Caco-2 (cell line): ENCODE results near the gene ARHGAP44. TPM values are rescaled to one million over a fixed set of nuclear protein-coding genes. Genes with fewer than 3 reads are reported as not detected.
"Not testable (repeated sequence)": the region's sequence is repeated elsewhere in the genome, so short reads cannot be mapped to it uniquely, and the experiment has no call there.

Experiments used
- BruUV-seq: library from RNA; stranded (reverse); fragments of 400-500 nt; replicated peaks from 2 replicates; lab custom pipeline; 2021; lab: Mats Ljungman, UMichigan
- CTCF ChIA-PET: fragments of 300-600 bp; sonication (Branson Sonifier 250); formaldehyde crosslinking; loops from one replicate; lab custom pipeline; 2022; ENCODE audit warnings: antibody characterized with exemption; lab: Charles Lee
- POLR2A ChIA-PET: fragments of 300-600 bp; sonication (Branson Sonifier 250); formaldehyde crosslinking; loops from one replicate; lab custom pipeline; 2022; ENCODE audit warnings: antibody characterized with exemption; lab: Charles Lee
- DNase-seq, 2 experiments: peaks; one replicate each; pipeline versions ENCODE4 v3.0.0 to v3.0.0-alpha.2; 2020 to 2022
- H3K27me3 ChIP-seq: replicated peaks from 2 replicates; pipeline ENCODE4 v1.6.0; 2011; ENCODE audit warnings: low read length; ENCODE audit not compliant: control insufficient read depth, insufficient read depth
- H3K36me3 ChIP-seq: 2 replicates; pipeline ENCODE4 v1.5.1; 2011; ENCODE audit warnings: low read length; ENCODE audit not compliant: control insufficient read depth, insufficient read depth
- H3K4me1 ChIP-seq: fragments of 250-450 bp; sonication (Bioruptor Pico); 2 replicates; pipeline ENCODE4 v1.5.1; 2020; ENCODE audit warnings: mild to moderate bottlenecking
- H3K4me3 ChIP-seq: 2 replicates; pipeline ENCODE4 v1.5.1; 2011; ENCODE audit warnings: low read depth, mild to moderate bottlenecking, control low read depth, low read length
- H3K9me3 ChIP-seq: fragments of 250-450 bp; sonication (Bioruptor Pico); 2 replicates; pipeline ENCODE4 v1.5.1; 2020; ENCODE audit warnings: mild to moderate bottlenecking, moderate library complexity
- H3K27ac Mint-ChIP-seq: one replicate; pipeline ENCODE4 v1.8.0; 2022; ENCODE audit warnings: mixed read lengths; ENCODE audit not compliant: unreplicated experiment
- H3K27me3 Mint-ChIP-seq: one replicate; pipeline ENCODE4 v1.8.0; 2022; ENCODE audit warnings: mixed read lengths; ENCODE audit not compliant: insufficient read depth, unreplicated experiment
- H3K36me3 Mint-ChIP-seq: one replicate; pipeline ENCODE4 v1.8.0; 2022; ENCODE audit warnings: mild to moderate bottlenecking, mixed read lengths; ENCODE audit not compliant: insufficient read depth, unreplicated experiment
- H3K4me1 Mint-ChIP-seq: one replicate; pipeline ENCODE4 v1.8.0; 2022; ENCODE audit warnings: low read depth, mixed read lengths; ENCODE audit not compliant: unreplicated experiment
- H3K4me3 Mint-ChIP-seq: one replicate; pipeline ENCODE4 v1.8.0; 2022; ENCODE audit warnings: mild to moderate bottlenecking, moderate library complexity, mixed read lengths; ENCODE audit not compliant: unreplicated experiment
- H3K9me3 Mint-ChIP-seq: one replicate; pipeline ENCODE4 v1.8.0; 2022; ENCODE audit warnings: mixed read lengths; ENCODE audit not compliant: unreplicated experiment
- intact Hi-C: fragments of 100-400 bp; cut with micrococcal nuclease; formaldehyde crosslinking; loops from one replicate; pipeline ENCODE4 v1.10.0; 2022; ENCODE audit not compliant: unreplicated experiment
- total RNA-seq: library from RNA; stranded (reverse); gene quantifications from 2 replicates; pipeline ENCODE4 v1.2.3, GENCODE V29; 2022
- TF ChIP-seq, protein P1 (sequence below), 2 experiments: fragments of 200-600 bp in 1 of 2; IDR thresholded peaks; 1 replicate in 1 of 2; 2 replicates in 1 of 2; pipeline versions ENCODE4 v1.5.1 to v1.8.0; 2011 to 2022; ENCODE audit warnings: antibody characterized with exemption in 1 of 2, control low read depth in 1 of 2, inconsistent platforms in 1 of 2, low read depth in 1 of 2, low read length in 1 of 2, mild to moderate bottlenecking in 1 of 2, moderate library complexity in 1 of 2; ENCODE audit not compliant: insufficient read depth in 1 of 2, severe bottlenecking in 1 of 2, unreplicated experiment in 1 of 2

Gene ARHGAP44
- total RNA-seq, 1 experiment from 2014 or later = 4.5 TPM

DNA sequence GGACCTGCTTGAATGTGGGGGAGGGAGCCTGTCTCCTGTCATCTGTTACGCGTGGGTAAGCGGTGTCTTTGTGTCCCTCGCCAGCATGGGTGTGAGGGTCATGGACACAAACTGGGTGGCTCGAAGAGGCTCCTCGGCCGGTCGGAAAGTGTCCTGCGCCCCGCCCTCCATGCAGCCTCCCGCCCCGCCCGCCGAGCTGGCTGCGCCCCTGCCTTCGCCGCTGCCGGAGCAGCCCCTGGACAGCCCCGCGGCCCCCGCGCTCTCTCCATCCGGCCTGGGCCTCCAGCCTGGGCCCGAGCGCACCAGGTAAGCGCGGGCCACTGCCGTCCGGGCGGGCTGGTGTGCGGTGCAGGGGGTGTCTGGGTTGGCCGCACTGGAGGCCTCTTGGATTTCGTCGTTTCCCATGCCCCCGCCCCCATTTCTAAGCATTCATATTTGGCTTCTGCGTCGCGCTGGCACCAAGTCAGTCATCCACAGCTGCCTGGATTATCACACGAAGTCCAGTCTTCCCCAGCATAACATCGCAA lies 184.8 kb downstream of the ARHGAP44 start:
- intact Hi-C loops = no loop called here
- no peak for DNase-seq
- Mint-ChIP-seq H3K4me3 (no peak overlapping the region), H3K9me3 (no peaks in the 10 kb centered on the region), H3K4me1 (no peaks in the 10 kb centered on the region), H3K27ac (no peak overlapping the region), H3K27me3 (no peaks in the 10 kb centered on the region), H3K36me3 (no peaks in the 10 kb centered on the region)
- Histone ChIP-seq H3K4me3 (no peak overlapping the region), H3K9me3 (no peaks in the 10 kb centered on the region), H3K36me3 (no peaks in the 10 kb centered on the region), H3K27me3 (no peaks in the 10 kb centered on the region), H3K4me1 (no peaks in the 10 kb centered on the region)
- ChIA-PET POLR2A (no interaction called here), CTCF (no interaction called here)
- no TSS peak for BruUV-seq
- TF ChIP-seq, protein P1, sequence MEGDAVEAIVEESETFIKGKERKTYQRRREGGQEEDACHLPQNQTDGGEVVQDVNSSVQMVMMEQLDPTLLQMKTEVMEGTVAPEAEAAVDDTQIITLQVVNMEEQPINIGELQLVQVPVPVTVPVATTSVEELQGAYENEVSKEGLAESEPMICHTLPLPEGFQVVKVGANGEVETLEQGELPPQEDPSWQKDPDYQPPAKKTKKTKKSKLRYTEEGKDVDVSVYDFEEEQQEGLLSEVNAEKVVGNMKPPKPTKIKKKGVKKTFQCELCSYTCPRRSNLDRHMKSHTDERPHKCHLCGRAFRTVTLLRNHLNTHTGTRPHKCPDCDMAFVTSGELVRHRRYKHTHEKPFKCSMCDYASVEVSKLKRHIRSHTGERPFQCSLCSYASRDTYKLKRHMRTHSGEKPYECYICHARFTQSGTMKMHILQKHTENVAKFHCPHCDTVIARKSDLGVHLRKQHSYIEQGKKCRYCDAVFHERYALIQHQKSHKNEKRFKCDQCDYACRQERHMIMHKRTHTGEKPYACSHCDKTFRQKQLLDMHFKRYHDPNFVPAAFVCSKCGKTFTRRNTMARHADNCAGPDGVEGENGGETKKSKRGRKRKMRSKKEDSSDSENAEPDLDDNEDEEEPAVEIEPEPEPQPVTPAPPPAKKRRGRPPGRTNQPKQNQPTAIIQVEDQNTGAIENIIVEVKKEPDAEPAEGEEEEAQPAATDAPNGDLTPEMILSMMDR (IDR thresholded peaks at IDR 0.05; ENCODE audit: insufficient read depth in 1 of 2, low read depth in 1 of 2, low read length in 1 of 2, severe bottlenecking in 1 of 2, unreplicated experiment in 1 of 2) = no peak

DNA sequence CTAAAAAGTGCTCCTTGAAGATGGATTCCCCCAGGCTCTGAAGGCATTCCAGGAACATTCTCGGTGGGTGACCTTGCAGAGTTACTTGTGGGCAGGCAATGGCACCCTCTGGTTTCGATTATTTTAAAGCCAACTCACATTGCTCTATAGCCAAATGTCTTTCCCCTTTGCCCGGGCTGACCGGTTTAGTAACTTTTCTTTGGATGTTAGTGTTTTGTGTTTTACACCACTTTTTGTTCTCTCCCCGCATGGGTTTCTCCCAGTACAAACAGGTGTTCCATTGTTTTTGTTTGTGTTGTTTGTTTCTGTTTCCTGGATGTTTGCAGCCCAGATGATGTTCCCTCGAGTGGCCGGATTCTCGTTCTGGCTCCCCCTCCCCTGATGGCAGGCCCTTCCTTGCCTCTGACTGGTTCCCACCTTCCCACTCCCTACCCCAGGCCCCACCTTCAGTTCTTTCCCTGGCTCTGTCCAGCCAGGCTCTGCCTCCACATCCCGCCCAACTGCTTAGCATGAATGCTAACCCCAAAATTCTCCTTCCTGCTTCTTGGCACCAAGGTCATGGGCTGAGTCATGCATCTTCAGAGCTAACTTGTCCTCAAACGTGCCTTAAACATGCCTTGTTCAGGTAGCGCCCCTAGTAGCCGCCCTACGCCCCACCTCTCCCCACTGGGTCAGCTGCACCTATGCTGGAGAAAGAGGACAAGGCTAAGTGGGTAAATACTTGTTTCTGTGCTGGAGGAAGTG lies 187.9 kb downstream of the ARHGAP44 start:
- BruUV-seq = no TSS peak
- Mint-ChIP-seq H3K4me3 (no peak overlapping the region), H3K27me3 (no peaks in the 10 kb centered on the region), H3K9me3 (no peaks in the 10 kb centered on the region), H3K36me3 (no peaks in the 10 kb centered on the region), H3K27ac (no peak overlapping the region), H3K4me1 (no peaks in the 10 kb centered on the region)
- no peak overlapping the region for H3K4me3 ChIP-seq
- CTCF ChIA-PET = no interaction called here
- intact Hi-C loops = no loop called here
- no peak for DNase-seq
- no peaks in the 10 kb centered on the region for H3K36me3 ChIP-seq
- H3K9me3 ChIP-seq = no peaks in the 10 kb centered on the region
- H3K4me1 ChIP-seq = no peaks in the 10 kb centered on the region
- POLR2A ChIA-PET = no interaction called here
- TF ChIP-seq, protein P1 (IDR thresholded peaks at IDR 0.05; ENCODE audit: insufficient read depth in 1 of 2, low read depth in 1 of 2, low read length in 1 of 2, severe bottlenecking in 1 of 2, unreplicated experiment in 1 of 2) = no peak
- H3K27me3 ChIP-seq = no peaks in the 10 kb centered on the region

DNA sequence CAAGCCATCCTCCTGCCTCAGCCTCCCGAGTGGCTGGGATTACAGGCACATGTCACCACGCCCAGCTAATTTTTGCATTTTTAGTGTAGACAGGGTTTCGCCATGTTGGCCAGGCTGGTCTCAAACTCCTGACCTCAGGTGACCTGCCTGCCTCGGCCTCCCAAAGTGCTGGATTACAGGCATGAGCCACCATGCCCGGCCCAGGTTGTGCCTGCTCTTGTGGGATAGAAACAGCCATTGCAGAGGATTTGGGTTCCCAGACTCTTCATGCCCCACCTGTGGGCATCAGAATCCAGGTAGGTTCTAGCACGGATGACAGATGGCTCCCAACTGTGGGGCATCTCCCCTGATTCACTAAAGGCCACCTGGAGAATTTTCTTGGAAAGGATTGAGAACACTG lies 189.5 kb downstream of the ARHGAP44 start:
- H3K9me3 Mint-ChIP-seq, H3K36me3 ChIP-seq, CTCF ChIA-PET, H3K4me1 ChIP-seq, H3K36me3 Mint-ChIP-seq, intact Hi-C loops, H3K27me3 ChIP-seq, H3K27ac Mint-ChIP-seq, H3K9me3 ChIP-seq, H3K27me3 Mint-ChIP-seq, H3K4me1 Mint-ChIP-seq, H3K4me3 ChIP-seq, DNase-seq, H3K4me3 Mint-ChIP-seq, POLR2A ChIA-PET, BruUV-seq: not testable (repeated sequence)
